Measurements from ENCODE around the gene HILPDA. TPM values are rescaled to one million over a fixed set of nuclear protein-coding genes. Genes with fewer than 3 reads are reported as not detected.

Gene HILPDA
- total and polyA plus RNA-seq, 10 of the 15 experiments (the other 5 are each of a cell fraction or from before 2014, with no cell fraction given): 12.0 to 232 (median 26.4) TPM

GRCh38 chr7:128407233-128407589, 48.5 kb upstream of the HILPDA start (continued):
- TF ChIP-seq SKIL (IDR thresholded peaks at IDR 0.05; ENCODE audit: low read depth, poor library complexity, severe bottlenecking) (no peak), CBX3 (IDR thresholded peaks at IDR 0.05; ENCODE audit: borderline replicate concordance, low read depth) (no peak), ZNF24 (IDR thresholded peaks at IDR 0.05) (no peak), ESRRA (IDR thresholded peaks at IDR 0.05; ENCODE audit: low read length) (no peak), SMAD5 (IDR thresholded peaks at IDR 0.05; ENCODE audit: low read depth) (no peak), CHD1 (IDR thresholded peaks at IDR 0.05; ENCODE audit: low read depth, low read length) (no peak), CUX1 (IDR thresholded peaks at IDR 0.05; ENCODE audit: insufficient replicate concordance, low read depth, low read length) (no peak), ELK1 (IDR thresholded peaks at IDR 0.05; ENCODE audit: low read depth, low read length) (no peak), BACH1 (IDR thresholded peaks at IDR 0.05; ENCODE audit: borderline replicate concordance) (no peak), PAX5 (IDR thresholded peaks at IDR 0.05; ENCODE audit: borderline replicate concordance, low read depth, low read length) (no peak), STAT1 (conservative IDR thresholded peaks at IDR 0.05) (no peak), SREBF1 (IDR thresholded peaks at IDR 0.05; ENCODE audit: low read length) (no peak), MAX (IDR thresholded peaks at IDR 0.05; ENCODE audit: low read depth, low read length) (no peak)
- TF ChIP-seq, protein P1, sequence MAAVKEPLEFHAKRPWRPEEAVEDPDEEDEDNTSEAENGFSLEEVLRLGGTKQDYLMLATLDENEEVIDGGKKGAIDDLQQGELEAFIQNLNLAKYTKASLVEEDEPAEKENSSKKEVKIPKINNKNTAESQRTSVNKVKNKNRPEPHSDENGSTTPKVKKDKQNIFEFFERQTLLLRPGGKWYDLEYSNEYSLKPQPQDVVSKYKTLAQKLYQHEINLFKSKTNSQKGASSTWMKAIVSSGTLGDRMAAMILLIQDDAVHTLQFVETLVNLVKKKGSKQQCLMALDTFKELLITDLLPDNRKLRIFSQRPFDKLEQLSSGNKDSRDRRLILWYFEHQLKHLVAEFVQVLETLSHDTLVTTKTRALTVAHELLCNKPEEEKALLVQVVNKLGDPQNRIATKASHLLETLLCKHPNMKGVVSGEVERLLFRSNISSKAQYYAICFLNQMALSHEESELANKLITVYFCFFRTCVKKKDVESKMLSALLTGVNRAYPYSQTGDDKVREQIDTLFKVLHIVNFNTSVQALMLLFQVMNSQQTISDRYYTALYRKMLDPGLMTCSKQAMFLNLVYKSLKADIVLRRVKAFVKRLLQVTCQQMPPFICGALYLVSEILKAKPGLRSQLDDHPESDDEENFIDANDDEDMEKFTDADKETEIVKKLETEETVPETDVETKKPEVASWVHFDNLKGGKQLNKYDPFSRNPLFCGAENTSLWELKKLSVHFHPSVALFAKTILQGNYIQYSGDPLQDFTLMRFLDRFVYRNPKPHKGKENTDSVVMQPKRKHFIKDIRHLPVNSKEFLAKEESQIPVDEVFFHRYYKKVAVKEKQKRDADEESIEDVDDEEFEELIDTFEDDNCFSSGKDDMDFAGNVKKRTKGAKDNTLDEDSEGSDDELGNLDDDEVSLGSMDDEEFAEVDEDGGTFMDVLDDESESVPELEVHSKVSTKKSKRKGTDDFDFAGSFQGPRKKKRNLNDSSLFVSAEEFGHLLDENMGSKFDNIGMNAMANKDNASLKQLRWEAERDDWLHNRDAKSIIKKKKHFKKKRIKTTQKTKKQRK (IDR thresholded peaks at IDR 0.05; ENCODE audit: low read depth, low read length): no peak

Data from GM12878 (cell line).